Adrenal gland (tissue), 5 donors: ENCODE data around the gene OSBPL10.

Experiments used
- CTCF ChIP-seq, 6 experiments: fragments of 450-650 bp in 4 of 6; fragments of 200-600 bp in 2 of 6; sonication (generic) in 1 of 6; IDR thresholded peaks; 1 replicate in 5 of 6; 2 replicates in 1 of 6; pipeline versions ENCODE4 v1.5.1 to v1.8.0; 2016 to 2021; ENCODE audit warnings: antibody characterized with exemption in 6 of 6, mild to moderate bottlenecking in 2 of 6, moderate library complexity in 1 of 6
- POLR2A ChIP-seq, 2 donors: fragments of 450-650 bp; IDR thresholded peaks; one replicate each; pipeline ENCODE4 v1.6.1; 2017; ENCODE audit warnings: antibody characterized with exemption in 2 of 2, mild to moderate bottlenecking in 2 of 2, moderate library complexity in 1 of 2
- donor health status: DM: no; HTN: no; CAD: no.

- no peak for TF ChIP-seq CTCF (IDR thresholded peaks at IDR 0.05)
- TF ChIP-seq POLR2A (IDR thresholded peaks at IDR 0.05): no peak
These were observed 1.9 kb downstream of the OSBPL10 start for GRCh38 chr3:31979001-31979697.
